Measurements from ENCODE around the gene IGLL5.
"Not testable (repeated sequence)": the region's sequence is repeated elsewhere in the genome, so short reads cannot be mapped to it uniquely, and the experiment has no call there.

Gene IGLL5

GRCh38 chr22:22914726-22915669, 27.4 kb downstream of the IGLL5 start:
- DNase-seq (ENCODE audit: low read depth in 2 of 2), result no peak

GRCh38 chr22:22915670-22916035, 28.0 kb downstream of the IGLL5 start:
- DNase-seq (ENCODE audit: low read depth in 2 of 2), result no peak

- no peak for DNase-seq (ENCODE audit: low read depth in 2 of 2)
Measured at GRCh38 chr22:22916215-22916951, 28.8 kb downstream of the IGLL5 start.

GRCh38 chr22:22916952-22917290, 29.3 kb downstream of the IGLL5 start:
- no peak for DNase-seq (ENCODE audit: low read depth in 2 of 2)

- DNase-seq (ENCODE audit: low read depth in 2 of 2), result no peak
Measured at GRCh38 chr22:22917377-22917776, 29.8 kb downstream of the IGLL5 start.

- no peak for DNase-seq (ENCODE audit: low read depth in 2 of 2)
Measured at GRCh38 chr22:22918297-22918965, 30.8 kb downstream of the IGLL5 start.

GRCh38 chr22:22919041-22919440, 31.4 kb downstream of the IGLL5 start:
- no peak for DNase-seq (ENCODE audit: low read depth in 2 of 2)

- DNase-seq (ENCODE audit: low read depth in 2 of 2), result no peak
Measured at GRCh38 chr22:22920104-22920654, 32.6 kb downstream of the IGLL5 start.

GRCh38 chr22:22920910-22921550, 33.4 kb downstream of the IGLL5 start:
- no peak for DNase-seq (ENCODE audit: low read depth in 2 of 2)

- no peak for DNase-seq (ENCODE audit: low read depth in 2 of 2)
Measured at GRCh38 chr22:22921575-22921974, 34.0 kb downstream of the IGLL5 start.

GRCh38 chr22:22922092-22922953, 34.7 kb downstream of the IGLL5 start:
- not testable (repeated sequence) for DNase-seq (ENCODE audit: low read depth in 2 of 2)

GRCh38 chr22:22922954-22923319, 35.3 kb downstream of the IGLL5 start:
- no peak for DNase-seq (ENCODE audit: low read depth in 2 of 2)

GRCh38 chr22:22923379-22923778, 35.8 kb downstream of the IGLL5 start:
- no peak for DNase-seq (ENCODE audit: low read depth in 2 of 2)

- DNase-seq (ENCODE audit: low read depth in 2 of 2), result no peak
Measured at GRCh38 chr22:22923930-22924329, 36.3 kb downstream of the IGLL5 start.

- no peak for DNase-seq (ENCODE audit: low read depth in 2 of 2)
Measured at GRCh38 chr22:22924369-22925145, 36.9 kb downstream of the IGLL5 start.

GRCh38 chr22:22925146-22925804, 37.7 kb downstream of the IGLL5 start:
- DNase-seq (ENCODE audit: low read depth in 2 of 2), result no peak

- DNase-seq (ENCODE audit: low read depth in 2 of 2), result no peak
Measured at GRCh38 chr22:22925805-22926369, 38.3 kb downstream of the IGLL5 start.

GRCh38 chr22:22926370-22927195, 39.0 kb downstream of the IGLL5 start:
- DNase-seq (ENCODE audit: low read depth in 2 of 2), result no peak
